Retina (tissue), 1 donor: Measurements from ENCODE around the gene POLR2I.
"Not testable (repeated sequence)": the region's sequence is repeated elsewhere in the genome, so short reads cannot be mapped to it uniquely, and the experiment has no call there.

Experiments
- DNase-seq: peaks from one replicate; pipeline ENCODE4 v3.0.0-alpha.2; 2016

The POLR2I gene

GRCh38 chr19:36114721-36115452 is at the start of gene POLR2I:
POLR2I (minus strand) TSS chr19:36114875; CDS start chr19:36114856, 19 bp downstream.
- DNase-seq = peak; percentile 99

GRCh38 chr19:36163813-36164212 is 49.1 kb upstream of the POLR2I start:
- no peak for DNase-seq

GRCh38 chr19:36160821-36161596 is 46.3 kb upstream of the POLR2I start:
- DNase-seq = no peak

GRCh38 chr19:36153126-36153525 is 38.5 kb upstream of the POLR2I start:
- DNase-seq = no peak

- DNase-seq = peak; percentile 33
Observed at GRCh38 chr19:36152352-36153091, 37.8 kb upstream of the POLR2I start, which contains the start of gene COX7A1. COX7A1 (minus strand) TSS chr19:36152447; CDS start chr19:36152407, 40 bp downstream.

GRCh38 chr19:36152019-36152351 is 37.3 kb upstream of the POLR2I start:
- peak; percentile 36 for DNase-seq

- no peak for DNase-seq
Observed at GRCh38 chr19:36151144-36152018, 36.7 kb upstream of the POLR2I start.

- DNase-seq = no peak
Observed at GRCh38 chr19:36150586-36150985, 35.9 kb upstream of the POLR2I start.

GRCh38 chr19:36149673-36150406 is 35.2 kb upstream of the POLR2I start:
- DNase-seq = no peak

- no peak for DNase-seq
Observed at GRCh38 chr19:36144624-36145023, 29.9 kb upstream of the POLR2I start.

- DNase-seq = no peak
Observed at GRCh38 chr19:36142496-36142895, 27.8 kb upstream of the POLR2I start.

- DNase-seq = no peak
Observed at GRCh38 chr19:36142046-36142445, 27.4 kb upstream of the POLR2I start.

- peak; percentile 81 for DNase-seq
Observed at GRCh38 chr19:36141039-36141927, 26.6 kb upstream of the POLR2I start.

GRCh38 chr19:36140304-36141038 is 25.8 kb upstream of the POLR2I start:
- DNase-seq = peak; percentile 65

- DNase-seq = peak; percentile 95
Observed at GRCh38 chr19:36139473-36140303, 25.0 kb upstream of the POLR2I start, which contains the start of gene CAPNS1. CAPNS1 (plus strand) TSS chr19:36140066; CDS start chr19:36141012, 946 bp downstream.

- no peak for DNase-seq
Observed at GRCh38 chr19:36139120-36139472, 24.4 kb upstream of the POLR2I start.

- no peak for DNase-seq
Observed at GRCh38 chr19:36136964-36137686, 22.4 kb upstream of the POLR2I start.

GRCh38 chr19:36134867-36135266 is 20.2 kb upstream of the POLR2I start:
- not testable (repeated sequence) for DNase-seq
